SK-N-SH treated with all-trans-retinoic acid at 6 μM for 48 hours (cell line): Measurements from ENCODE around the gene CERS2.

Experiments used
- ARNTL ChIP-seq: fragments of 450-650 bp; formaldehyde crosslinking; IDR thresholded peaks from 2 replicates; pipeline ENCODE4 v1.5.0; 2020; ENCODE audit warnings: low read depth, mild to moderate bottlenecking, moderate library complexity, borderline replicate concordance
- BACH2 ChIP-seq: fragments of 250-450 bp; sonication (Bioruptor Pico); IDR thresholded peaks from 2 replicates; pipeline ENCODE4 v1.9.0; 2021; ENCODE audit warnings: mild to moderate bottlenecking, borderline replicate concordance
- CREB5 ChIP-seq: fragments of 250-450 bp; sonication (Bioruptor Pico); IDR thresholded peaks from 2 replicates; pipeline ENCODE4 v1.5.1; 2020; ENCODE audit warnings: low read depth, mild to moderate bottlenecking, moderate library complexity
- CSDC2 ChIP-seq: fragments of 250-450 bp; sonication (Bioruptor Pico); IDR thresholded peaks from 2 replicates; pipeline ENCODE4 v1.5.0; 2020; ENCODE audit warnings: mild to moderate bottlenecking, moderate library complexity
- CSRNP3 ChIP-seq: fragments of 250-450 bp; sonication (Bioruptor Pico); IDR thresholded peaks from 2 replicates; pipeline ENCODE4 v1.5.1; 2021; ENCODE audit warnings: mild to moderate bottlenecking, moderate library complexity
- GLIS3 ChIP-seq: fragments of 250-450 bp; sonication (Bioruptor Pico); IDR thresholded peaks from 2 replicates; pipeline ENCODE4 v1.5.0; 2020; ENCODE audit warnings: mild to moderate bottlenecking, moderate library complexity
- ISL1 ChIP-seq: fragments of 250-450 bp; sonication (Bioruptor Pico); IDR thresholded peaks from 2 replicates; pipeline ENCODE4 v2.1.2; 2022; ENCODE audit warnings: mild to moderate bottlenecking, moderate library complexity
- OSR1 ChIP-seq: fragments of 250-450 bp; sonication (Bioruptor Pico); IDR thresholded peaks from 2 replicates; pipeline ENCODE4 v1.8.0; 2022; ENCODE audit warnings: moderate library complexity, mild to moderate bottlenecking, inconsistent platforms
- PATZ1 ChIP-seq: fragments of 250-450 bp; sonication (Bioruptor Pico); IDR thresholded peaks from 2 replicates; pipeline ENCODE4 v1.8.0; 2020; ENCODE audit warnings: mild to moderate bottlenecking, moderate library complexity, borderline replicate concordance
- RARB ChIP-seq: fragments of 250-450 bp; sonication (Bioruptor Pico); IDR thresholded peaks from 2 replicates; pipeline ENCODE4 v1.8.0; 2021; ENCODE audit warnings: mild to moderate bottlenecking, moderate library complexity
- ZFP3 ChIP-seq: fragments of 250-450 bp; sonication (Bioruptor Pico); IDR thresholded peaks from 2 replicates; pipeline ENCODE4 v1.5.0; 2020; ENCODE audit warnings: mild to moderate bottlenecking, moderate library complexity
- ZFP30 ChIP-seq: fragments of 450-650 bp; formaldehyde crosslinking; IDR thresholded peaks from 2 replicates; pipeline ENCODE4 v1.5.0; 2022; ENCODE audit warnings: mild to moderate bottlenecking, moderate library complexity

GRCh38 chr1:150995460-150995859 is 20.8 kb upstream of the CERS2 start:
- TF ChIP-seq BACH2 (CRISPR knock-in tag) (no peak), PATZ1 (CRISPR knock-in tag) (no peak), ARNTL (CRISPR knock-in tag) (no peak), ZFP3 (CRISPR knock-in tag) (no peak), OSR1 (CRISPR knock-in tag) (no peak), ISL1 (no peak), ZFP30 (CRISPR knock-in tag) (no peak), RARB (CRISPR knock-in tag) (no peak), CSDC2 (no peak), GLIS3 (CRISPR knock-in tag) (no peak), CSRNP3 (CRISPR knock-in tag) (no peak), CREB5 (CRISPR knock-in tag) (no peak)
